ENCODE data around the gene VAC14. TPM values are rescaled to one million over a fixed set of nuclear protein-coding genes. Genes with fewer than 3 reads are reported as not detected.

Gene VAC14
- total RNA-seq, 2 donors from 2014 or later = 22.1 to 26.5 TPM

GRCh38 chr16:70756071-70756470 is 44.9 kb downstream of the VAC14 start:
- peaks cover 15% of the 10 kb centered on the region for H3K36me3 ChIP-seq
- no peak for DNase-seq (ENCODE audit: low spot score)

GRCh38 chr16:70754851-70755600 is 45.9 kb downstream of the VAC14 start:
- Histone ChIP-seq H3K4me1 (peaks cover 0 to 23% of the 10 kb centered on the region in 2 donors), H3K27me3 (no peaks in the 10 kb centered on the region), H3K27ac (no peak overlapping the region), H3K4me3 (no peak overlapping the region), H3K36me3 (peaks cover 15% of the 10 kb centered on the region), H3K9me3 (no peaks in the 10 kb centered on the region)
- no peak for DNase-seq (ENCODE audit: low spot score)
- no peak for TF ChIP-seq CTCF (IDR thresholded peaks at IDR 0.05)

More at GRCh38 chr16:70756071-70756470, 44.9 kb downstream of the VAC14 start:
- no peaks in the 10 kb centered on the region for H3K27me3 ChIP-seq
- no peak overlapping the region for H3K4me3 ChIP-seq
- H3K27ac ChIP-seq = no peak overlapping the region
- peaks cover 0 to 14% of the 10 kb centered on the region in 2 donors for H3K4me1 ChIP-seq
- TF ChIP-seq CTCF (IDR thresholded peaks at IDR 0.05) = no peak
- H3K9me3 ChIP-seq = no peaks in the 10 kb centered on the region

GRCh38 chr16:70754371-70754770 is 46.6 kb downstream of the VAC14 start:
- no peaks in the 10 kb centered on the region for H3K27me3 ChIP-seq
- no peak for TF ChIP-seq CTCF (IDR thresholded peaks at IDR 0.05)
- peaks cover 0 to 23% of the 10 kb centered on the region in 2 donors for H3K4me1 ChIP-seq
- no peak for DNase-seq (ENCODE audit: low spot score)
- H3K27ac ChIP-seq = no peak overlapping the region
- H3K4me3 ChIP-seq = no peak overlapping the region
- H3K36me3 ChIP-seq = peaks cover 10% of the 10 kb centered on the region
- H3K9me3 ChIP-seq = no peaks in the 10 kb centered on the region

DNA sequence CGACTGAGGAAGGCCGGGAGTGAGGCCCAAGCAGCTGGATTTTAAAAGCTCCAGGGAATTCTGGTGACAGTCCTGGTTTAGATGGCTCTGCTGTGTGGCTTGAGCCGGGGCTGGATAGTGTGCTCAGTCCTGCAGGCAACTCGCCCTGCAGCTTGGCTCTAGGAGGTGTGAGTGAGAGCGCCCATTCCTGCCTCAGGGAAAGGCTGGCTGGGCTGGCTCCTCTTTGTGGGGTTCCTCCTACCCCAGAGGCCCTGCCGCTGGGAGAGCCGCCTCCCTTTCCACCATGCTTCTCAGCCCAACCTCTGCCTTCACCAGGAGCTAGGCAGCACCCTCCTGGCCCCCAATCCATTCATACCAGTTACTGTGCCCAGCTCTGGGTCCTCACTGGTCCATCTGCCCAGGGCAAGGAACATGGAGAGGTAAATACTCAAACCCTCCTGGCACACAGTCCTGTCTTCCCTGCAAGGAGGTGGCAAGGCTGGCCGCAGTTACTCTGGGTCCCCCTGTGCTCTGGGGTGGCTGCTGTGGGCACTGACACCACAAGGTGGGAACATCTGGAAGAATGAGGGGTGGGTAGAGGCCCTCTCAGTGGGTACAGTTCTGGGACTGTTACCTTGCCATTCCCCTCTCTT is 47.1 kb downstream of the VAC14 start:
- Histone ChIP-seq H3K4me3 (no peak overlapping the region), H3K27ac (no peak overlapping the region), H3K9me3 (no peaks in the 10 kb centered on the region), H3K36me3 (peaks cover 10% of the 10 kb centered on the region), H3K27me3 (no peaks in the 10 kb centered on the region), H3K4me1 (peaks cover 0 to 23% of the 10 kb centered on the region in 2 donors)
- no peak for TF ChIP-seq CTCF (IDR thresholded peaks at IDR 0.05)
- no peak for DNase-seq (ENCODE audit: low spot score)

- Histone ChIP-seq H3K36me3 (peaks cover 10% of the 10 kb centered on the region), H3K27me3 (no peaks in the 10 kb centered on the region), H3K4me1 (peaks cover 0 to 27% of the 10 kb centered on the region in 2 donors), H3K4me3 (no peak overlapping the region), H3K9me3 (no peaks in the 10 kb centered on the region), H3K27ac (no peak overlapping the region)
- TF ChIP-seq CTCF (IDR thresholded peaks at IDR 0.05) = no peak
- DNase-seq (ENCODE audit: low spot score) = no peak
These were observed 47.7 kb downstream of the VAC14 start for GRCh38 chr16:70753228-70753627.

Measured in right atrium auricular region (tissue), 2 donors.